Stimulated activated CD4-positive, alpha-beta T cell treated with anti-CD3 and anti-CD28 coated beads, Interleukin-12 subunit alpha, Interleukin-12 subunit beta, amount 100 ng/mL, for 48 hours (primary cell): ENCODE data around the gene ADAMTS2.
"Not testable (repeated sequence)": the region's sequence is repeated elsewhere in the genome, so short reads cannot be mapped to it uniquely, and the experiment has no call there.

Source experiments
- DNase-seq, 3 donors: peaks; one replicate each; pipeline ENCODE4 v3.0.0-alpha.2; 2020; ENCODE audit warnings: low read depth in 2 of 3, low spot score in 1 of 3

The ADAMTS2 gene

DNA sequence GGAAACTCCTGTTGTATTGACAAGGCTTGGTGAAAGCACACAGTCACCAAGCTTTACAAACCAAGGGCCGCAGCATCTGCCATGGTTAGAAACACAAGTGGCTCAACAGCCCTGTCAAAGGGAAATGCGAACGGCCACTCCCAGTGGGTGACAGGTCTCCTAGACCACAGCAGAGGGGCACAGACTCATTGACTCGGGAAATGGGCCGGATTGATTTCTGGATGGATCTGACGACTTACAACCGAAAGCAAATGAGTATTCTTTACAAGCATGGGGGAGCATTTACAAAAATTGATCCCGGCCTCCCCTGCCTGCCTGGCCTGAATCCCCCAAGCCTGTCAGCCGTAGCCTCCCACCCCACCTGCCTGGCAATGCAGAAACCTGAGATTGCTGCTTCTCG, 48.2 kb downstream of the ADAMTS2 start:
- DNase-seq: no peak

DNA sequence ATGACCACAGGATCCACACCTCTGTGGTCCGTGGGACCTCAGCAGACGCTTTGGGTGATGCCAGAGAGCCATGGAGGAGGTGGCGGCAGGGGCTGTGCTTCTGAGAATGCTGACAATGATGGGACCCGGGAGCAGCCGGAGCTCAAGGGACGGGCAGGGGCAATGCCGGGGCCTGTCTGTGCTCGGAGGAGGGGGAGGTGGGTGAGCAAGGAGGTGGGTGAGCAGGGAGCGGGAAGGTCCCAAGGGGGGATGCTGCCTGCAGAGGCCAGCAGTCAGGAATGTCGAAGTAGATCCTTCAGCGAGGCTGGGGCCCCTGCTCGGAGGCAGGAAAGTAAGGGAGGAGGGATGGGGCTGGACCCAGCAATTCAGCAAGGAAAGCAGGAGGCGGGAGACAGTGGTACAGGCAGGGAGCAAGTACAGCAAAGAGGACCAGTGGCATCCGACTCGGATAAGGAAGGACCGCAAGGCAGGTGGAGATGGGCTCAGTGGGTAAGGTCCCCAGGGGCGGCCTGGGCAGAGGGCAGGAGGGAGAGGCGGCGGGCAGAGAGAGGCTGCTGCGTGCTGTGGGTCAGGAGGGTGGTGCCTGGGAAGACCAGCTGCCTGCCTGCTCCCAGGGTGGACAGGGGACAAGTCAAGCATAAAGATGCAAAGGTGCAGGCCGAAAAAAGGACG, 49.0 kb downstream of the ADAMTS2 start:
- no peak for DNase-seq

- no peak for DNase-seq
These were observed 49.5 kb downstream of the ADAMTS2 start for GRCh38 chr5:179295778-179296149.

DNA sequence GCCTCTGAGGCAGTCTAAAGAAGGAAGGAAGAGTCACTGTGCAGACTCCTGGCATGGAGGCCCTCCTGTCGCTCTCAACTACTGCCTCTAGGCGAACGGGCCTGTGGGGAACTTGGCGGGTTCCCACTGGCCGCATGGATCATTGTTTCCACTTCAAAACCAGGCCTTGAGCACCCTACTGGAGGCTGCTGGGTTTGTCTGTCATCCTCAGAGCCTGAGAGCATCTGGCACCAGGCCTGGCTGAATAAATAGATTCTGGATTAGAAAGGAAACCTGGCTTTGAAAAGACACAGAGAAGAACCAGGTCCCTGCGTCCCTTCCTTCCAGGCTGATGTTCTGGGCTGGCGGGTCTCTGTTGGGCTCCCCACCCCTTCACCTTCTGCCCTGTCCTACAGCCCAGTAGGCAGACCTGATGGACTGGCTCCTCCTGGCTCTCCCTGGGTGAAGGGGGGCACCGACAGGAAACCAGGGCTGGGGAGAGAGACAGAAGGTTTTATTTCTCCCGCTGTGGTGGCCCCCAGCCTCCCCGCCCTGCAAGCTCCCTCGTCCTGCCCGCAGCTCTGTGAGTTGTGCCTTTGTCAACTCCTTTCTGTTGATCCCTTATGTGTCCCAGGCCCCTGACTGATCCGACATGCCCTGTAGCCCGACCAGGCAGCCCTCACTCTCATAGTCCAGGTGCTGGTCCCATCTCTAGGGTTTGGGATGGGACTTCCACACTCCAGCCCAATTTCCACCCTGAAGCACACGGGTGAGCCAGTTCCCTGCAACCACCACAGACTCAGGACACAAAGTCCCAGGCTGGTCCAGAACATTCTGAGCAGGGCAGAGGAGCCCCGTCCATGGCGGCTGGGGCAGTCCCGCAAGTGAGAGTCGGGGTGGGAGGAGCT, 50.1 kb downstream of the ADAMTS2 start:
- no peak for DNase-seq

- no peak for DNase-seq
These were observed 51.0 kb downstream of the ADAMTS2 start for GRCh38 chr5:179294131-179294780.

DNA sequence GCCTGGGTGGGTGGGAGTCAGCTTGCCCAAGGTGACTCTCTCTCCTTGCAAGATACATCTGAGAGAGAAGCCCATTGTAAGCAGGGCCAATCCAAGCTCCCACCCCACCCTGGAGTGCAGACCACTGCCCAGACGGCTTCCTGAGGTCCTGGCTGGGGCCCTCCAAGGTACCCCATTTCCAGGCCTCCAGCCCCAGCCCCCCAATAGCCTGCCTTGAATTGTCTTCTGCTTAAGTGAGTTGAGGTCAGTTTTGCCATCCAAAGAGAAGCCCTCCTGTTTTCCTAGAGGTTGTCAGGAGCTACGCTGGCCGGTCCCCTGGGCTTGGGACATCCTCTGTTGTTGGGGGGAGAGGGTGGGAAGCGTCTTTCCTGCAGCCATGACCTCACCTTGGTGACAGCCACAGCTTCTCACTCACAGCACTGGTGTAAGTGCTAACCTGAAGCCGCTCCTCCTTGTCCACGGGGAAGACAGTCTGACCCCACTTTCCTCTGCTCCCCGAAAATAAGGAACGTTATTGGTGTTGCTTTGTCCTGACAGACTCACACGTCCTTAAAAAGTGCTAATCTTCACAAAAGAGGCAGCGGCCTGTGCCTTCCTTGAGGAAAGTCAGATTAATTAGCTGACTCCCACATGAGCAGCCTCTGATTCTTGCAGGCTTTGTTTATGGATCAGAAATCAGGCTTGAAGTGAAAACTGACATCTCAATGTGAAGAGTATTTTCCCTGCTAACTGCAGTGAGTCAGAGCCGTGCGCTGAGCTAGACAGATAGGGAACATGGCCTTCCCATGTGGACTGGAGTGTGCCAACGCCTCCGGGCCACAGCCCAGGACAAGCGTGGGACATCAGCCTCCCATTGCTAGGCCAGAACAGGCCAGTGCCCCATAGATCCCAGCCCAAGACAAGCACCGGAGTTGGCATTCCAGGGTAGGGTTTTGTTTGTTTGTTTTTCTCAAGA, 52.3 kb downstream of the ADAMTS2 start:
- DNase-seq: no peak

DNA sequence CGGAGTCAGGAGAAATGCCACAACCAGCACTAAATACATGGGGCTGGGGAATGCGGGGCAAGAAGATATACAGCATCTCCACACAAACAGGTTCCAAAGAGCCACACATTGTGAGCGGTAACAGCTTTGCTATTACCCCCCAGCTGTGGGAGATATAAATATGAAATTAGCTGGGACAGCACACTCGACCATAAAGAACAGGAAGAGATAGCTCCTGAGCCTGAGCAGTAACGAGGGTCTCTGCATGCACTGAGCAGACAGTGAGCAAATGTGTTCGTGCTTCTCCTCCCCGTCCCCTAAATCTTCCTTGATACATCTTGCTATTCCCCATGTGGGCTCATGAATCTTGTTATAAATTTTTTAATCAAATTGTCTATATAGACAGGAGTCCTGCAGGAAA, 53.1 kb downstream of the ADAMTS2 start:
- no peak for DNase-seq

GRCh38 chr5:179290681-179291540, 54.4 kb downstream of the ADAMTS2 start:
- DNase-seq: no peak

GRCh38 chr5:179289756-179290385, 55.4 kb downstream of the ADAMTS2 start:
- DNase-seq: no peak

DNA sequence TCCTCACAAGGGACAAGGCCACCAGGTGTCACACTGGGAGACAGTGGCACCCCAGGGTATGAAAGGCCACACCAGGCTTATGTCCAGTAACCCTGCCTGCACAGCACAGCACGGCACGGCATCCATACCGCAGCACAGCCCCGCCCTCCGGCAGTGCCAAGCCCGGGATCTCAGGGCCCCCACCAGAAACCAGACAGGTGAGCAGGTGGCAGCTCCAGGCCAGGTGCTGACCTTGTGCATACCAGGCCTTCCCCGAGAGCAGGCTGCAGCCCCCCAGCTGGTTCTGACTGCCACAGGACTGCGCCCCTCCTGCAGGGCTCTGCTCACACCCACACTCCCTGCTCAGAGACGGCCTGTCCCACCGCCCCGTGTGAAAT, 56.5 kb downstream of the ADAMTS2 start:
- no peak for DNase-seq

DNA sequence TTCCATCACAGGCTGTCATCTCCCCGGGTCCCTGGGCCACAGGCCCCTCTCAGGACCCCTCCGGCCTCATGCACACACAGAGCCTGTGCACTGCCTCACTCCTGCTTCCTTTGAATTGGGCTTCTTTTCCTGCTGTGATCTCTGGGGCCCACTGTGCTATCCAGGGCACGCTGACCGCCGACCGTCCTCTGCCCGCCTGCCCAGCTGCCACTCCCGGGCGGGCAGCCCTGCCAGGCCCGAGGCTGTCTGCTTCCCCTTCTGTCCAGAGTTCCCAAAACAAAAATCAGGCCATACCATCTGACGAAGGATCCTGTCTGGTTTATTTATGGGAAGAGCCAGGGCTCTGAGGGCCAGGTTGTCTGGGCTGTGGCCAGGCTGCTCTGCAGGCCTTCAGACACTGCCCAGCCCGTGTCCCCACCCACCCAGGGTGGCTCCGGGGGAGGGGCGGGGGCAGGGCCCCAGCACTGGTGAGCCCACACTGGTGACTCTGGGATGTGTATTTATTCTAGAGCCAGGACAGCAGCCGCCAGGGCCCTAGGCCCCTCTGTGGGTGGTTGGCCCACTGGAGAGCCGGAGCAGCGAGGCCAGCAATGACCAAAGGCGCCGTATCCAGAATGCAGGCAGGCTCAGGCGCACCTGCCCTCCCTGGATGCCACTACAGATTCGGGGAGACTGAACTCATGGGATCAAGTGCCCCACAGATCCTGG, 57.0 kb downstream of the ADAMTS2 start:
- DNase-seq: no peak

- DNase-seq: no peak
These were observed 57.6 kb downstream of the ADAMTS2 start for GRCh38 chr5:179287631-179288030.

GRCh38 chr5:179287071-179287470, 58.2 kb downstream of the ADAMTS2 start:
- no peak for DNase-seq

DNA sequence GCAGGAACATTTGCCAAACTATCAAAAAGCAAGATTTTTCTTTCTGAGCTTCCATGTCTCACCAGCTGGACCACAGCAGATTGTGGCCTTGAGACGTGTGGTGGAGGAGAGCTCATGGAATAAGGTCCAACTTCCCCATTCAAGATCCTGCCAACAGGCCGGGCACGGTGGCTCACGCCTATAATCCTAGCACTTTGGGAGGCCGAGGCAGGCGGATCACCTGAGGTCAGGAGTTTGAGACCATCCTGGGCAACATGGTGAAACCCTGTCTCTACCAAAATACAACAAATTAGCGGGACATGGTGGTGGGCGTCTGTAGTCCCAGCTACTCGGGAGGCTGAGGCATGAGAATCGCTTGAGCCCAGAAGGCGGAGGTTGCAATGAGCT, 59.5 kb downstream of the ADAMTS2 start:
- not testable (repeated sequence) for DNase-seq

GRCh38 chr5:179284751-179285631, 60.3 kb downstream of the ADAMTS2 start:
- DNase-seq: no peak

DNA sequence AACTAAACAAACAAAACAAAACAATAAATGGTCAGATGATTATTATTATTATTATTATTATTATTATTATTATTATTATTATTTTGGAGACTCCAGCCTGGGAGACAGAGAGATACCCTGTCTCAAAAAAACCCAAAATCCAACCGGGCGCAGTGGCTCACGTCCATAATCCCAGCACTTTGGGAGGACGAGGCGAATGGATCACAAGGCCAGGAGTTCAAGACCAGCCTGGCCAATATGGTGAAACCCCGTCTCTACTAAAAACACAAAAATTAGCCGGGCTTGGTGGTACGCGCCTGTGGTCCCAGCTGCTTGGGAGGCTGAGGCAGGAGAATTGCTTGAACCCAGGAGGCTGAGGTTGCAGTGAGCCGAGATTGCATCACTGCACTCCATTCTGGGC, 61.4 kb downstream of the ADAMTS2 start:
- DNase-seq: not testable (repeated sequence)

DNA sequence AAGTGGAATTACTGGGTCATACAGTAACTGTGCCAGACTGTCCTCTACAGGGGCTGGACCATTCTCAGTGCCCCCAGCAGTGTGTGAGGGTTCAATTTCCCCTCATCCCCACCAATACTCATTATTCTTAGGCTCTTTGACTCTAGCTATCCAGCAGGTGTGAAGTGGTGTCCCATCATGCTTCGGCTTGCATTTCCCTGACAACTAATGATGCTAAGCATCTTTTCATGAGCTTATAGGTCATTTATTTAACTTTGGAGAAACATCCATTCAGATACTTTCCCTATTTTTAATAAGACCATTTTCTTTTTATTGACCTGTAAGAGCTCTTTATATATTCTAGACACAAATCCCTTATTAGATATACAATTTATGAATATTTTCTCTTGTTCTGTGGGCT, 63.6 kb downstream of the ADAMTS2 start:
- no peak for DNase-seq

- DNase-seq: no peak
These were observed 65.2 kb downstream of the ADAMTS2 start for GRCh38 chr5:179280095-179280490.
